WTC11 (cell line): ENCODE results near the gene PHKB. TPM values are rescaled to one million over a fixed set of nuclear protein-coding genes. Genes with fewer than 3 reads are reported as not detected.
"Not testable (repeated sequence)": the region's sequence is repeated elsewhere in the genome, so short reads cannot be mapped to it uniquely, and the experiment has no call there.

Experiments used
- ATAC-seq: fragments of 200-7000 bp; cut with Tn5 transposase; 2 replicates; pipeline ENCODE4 v1.10.0; 2021; ENCODE audit warnings: mild to moderate bottlenecking, moderate library complexity
- CTCF ChIA-PET: fragments of 300-600 bp; sonication (Branson Sonifier 250); formaldehyde crosslinking; loops from one replicate; lab custom pipeline; 2021; ENCODE audit warnings: antibody characterized with exemption; lab: Charles Lee
- POLR2A ChIA-PET: fragments of 350-600 bp; sonication (Branson Sonifier 250); formaldehyde crosslinking; loops from one replicate; lab custom pipeline; 2021; ENCODE audit warnings: antibody characterized with exemption; lab: Charles Lee
- DNase-seq: peaks from one replicate; pipeline ENCODE4 v3.0.0; 2021; ENCODE audit warnings: low spot score
- H3K27ac Mint-ChIP-seq: 2 replicates; pipeline ENCODE4 v1.8.0; 2021; ENCODE audit warnings: mixed read lengths
- H3K27me3 Mint-ChIP-seq: 2 replicates; pipeline ENCODE4 v1.8.0; 2021; ENCODE audit warnings: low read depth, mild to moderate bottlenecking, moderate library complexity, mixed read lengths
- H3K36me3 Mint-ChIP-seq: 2 replicates; pipeline ENCODE4 v1.8.0; 2021; ENCODE audit warnings: mixed read lengths
- H3K4me1 Mint-ChIP-seq: 2 replicates; pipeline ENCODE4 v1.8.0; 2022; ENCODE audit warnings: mixed read lengths
- H3K4me3 Mint-ChIP-seq: 2 replicates; pipeline ENCODE4 v1.8.0; 2021; ENCODE audit warnings: mild to moderate bottlenecking, moderate library complexity, mixed read lengths
- H3K9me3 Mint-ChIP-seq: 2 replicates; pipeline ENCODE4 v1.8.0; 2021; ENCODE audit warnings: mixed read lengths
- ARID4B ChIP-seq: sonication (generic); formaldehyde crosslinking; IDR thresholded peaks from 2 replicates; pipeline ENCODE4 v1.8.0; 2023; ENCODE audit warnings: missing genetic modification reagents, mild to moderate bottlenecking, borderline replicate concordance
- CBFB ChIP-seq: sonication (generic); formaldehyde crosslinking; IDR thresholded peaks from 2 replicates; pipeline ENCODE4 v1.8.1; 2022; ENCODE audit warnings: mild to moderate bottlenecking, low read depth, missing genetic modification reagents
- CREM ChIP-seq: sonication (generic); formaldehyde crosslinking; IDR thresholded peaks from 2 replicates; pipeline ENCODE4 v1.8.1; 2022; ENCODE audit warnings: mild to moderate bottlenecking, missing genetic modification reagents, moderate library complexity
- ETV6 ChIP-seq: sonication (generic); formaldehyde crosslinking; IDR thresholded peaks from 2 replicates; pipeline ENCODE4 v1.8.1; 2022; ENCODE audit warnings: mild to moderate bottlenecking, missing genetic modification reagents
- FOXP1 ChIP-seq: sonication (generic); formaldehyde crosslinking; IDR thresholded peaks from 2 replicates; pipeline ENCODE4 v1.8.0; 2022; ENCODE audit warnings: missing genetic modification reagents, mild to moderate bottlenecking, moderate library complexity, borderline replicate concordance
- GRHL2 ChIP-seq: fragments of 250-450 bp; sonication (Bioruptor Pico); IDR thresholded peaks from 2 replicates; pipeline ENCODE4 v1.8.0; 2022; ENCODE audit warnings: mild to moderate bottlenecking, moderate library complexity; ENCODE audit not compliant: insufficient replicate concordance, severe bottlenecking
- JAZF1 ChIP-seq: fragments of 250-450 bp; sonication (Bioruptor Pico); IDR thresholded peaks from 2 replicates; pipeline ENCODE4 v1.9.0; 2021; ENCODE audit warnings: moderate library complexity, mild to moderate bottlenecking, inconsistent platforms
- MYBL2 ChIP-seq: sonication (generic); formaldehyde crosslinking; IDR thresholded peaks from 2 replicates; pipeline ENCODE4 v1.8.1; 2023; ENCODE audit warnings: mild to moderate bottlenecking, moderate library complexity, missing genetic modification reagents
- NR3C1 ChIP-seq: sonication (generic); formaldehyde crosslinking; conservative IDR thresholded peaks from 2 replicates; pipeline ENCODE4 v1.8.1; 2023; ENCODE audit warnings: low read depth, mild to moderate bottlenecking, missing genetic modification reagents
- RORB ChIP-seq: fragments of 250-450 bp; sonication (Bioruptor Pico); IDR thresholded peaks from 2 replicates; pipeline ENCODE4 v1.9.0; 2021; ENCODE audit warnings: mild to moderate bottlenecking
- TP53 ChIP-seq: sonication (generic); formaldehyde crosslinking; IDR thresholded peaks from 2 replicates; pipeline ENCODE4 v1.8.1; 2023; ENCODE audit warnings: mild to moderate bottlenecking, missing genetic modification reagents
- ZBTB43 ChIP-seq: sonication (generic); formaldehyde crosslinking; IDR thresholded peaks from 2 replicates; pipeline ENCODE4 v1.8.1; 2023; ENCODE audit warnings: mild to moderate bottlenecking, missing genetic modification reagents
- ZNF138 ChIP-seq: sonication (generic); formaldehyde crosslinking; conservative IDR thresholded peaks from 2 replicates; pipeline ENCODE4 v1.8.1; 2022; ENCODE audit warnings: mild to moderate bottlenecking, moderate library complexity, missing genetic modification reagents
- ZNF219 ChIP-seq: sonication (generic); formaldehyde crosslinking; IDR thresholded peaks from 2 replicates; pipeline ENCODE4 v1.8.0; 2023; ENCODE audit warnings: missing genetic modification reagents, mild to moderate bottlenecking, borderline replicate concordance
- ZNF232 ChIP-seq: sonication (generic); formaldehyde crosslinking; IDR thresholded peaks from 2 replicates; pipeline ENCODE4 v1.8.0; 2022; ENCODE audit warnings: mild to moderate bottlenecking, missing genetic modification reagents
- ZNF396 ChIP-seq: fragments of 250-450 bp; sonication (Bioruptor Pico); IDR thresholded peaks from 2 replicates; pipeline ENCODE4 v1.8.0; 2021; ENCODE audit warnings: mild to moderate bottlenecking, moderate library complexity, borderline replicate concordance
- total RNA-seq: library from RNA; stranded (reverse); gene quantifications from 3 replicates; pipeline ENCODE4 v1.2.3, GENCODE V29; 2021
- TF ChIP-seq, protein P1 (sequence below): fragments of 250-450 bp; sonication (Bioruptor Pico); conservative IDR thresholded peaks from 2 replicates; pipeline ENCODE4 v1.9.0; 2021; ENCODE audit warnings: mild to moderate bottlenecking
- TF ChIP-seq, protein P2 (sequence below): sonication (generic); formaldehyde crosslinking; IDR thresholded peaks from 2 replicates; pipeline ENCODE4 v1.8.1; 2022; ENCODE audit warnings: mild to moderate bottlenecking, missing genetic modification reagents, moderate library complexity, borderline replicate concordance
- TF ChIP-seq, protein P3 (sequence below): sonication (generic); formaldehyde crosslinking; IDR thresholded peaks from 2 replicates; pipeline ENCODE4 v1.8.1; 2023; ENCODE audit warnings: mild to moderate bottlenecking, missing genetic modification reagents, borderline replicate concordance
- TF ChIP-seq, protein P4 (sequence below): sonication (generic); formaldehyde crosslinking; IDR thresholded peaks from 2 replicates; pipeline ENCODE4 v1.8.0; 2022; ENCODE audit warnings: mild to moderate bottlenecking, missing genetic modification reagents

The PHKB gene
- total RNA-seq, 1 experiment from 2014 or later: 43.9 TPM

DNA sequence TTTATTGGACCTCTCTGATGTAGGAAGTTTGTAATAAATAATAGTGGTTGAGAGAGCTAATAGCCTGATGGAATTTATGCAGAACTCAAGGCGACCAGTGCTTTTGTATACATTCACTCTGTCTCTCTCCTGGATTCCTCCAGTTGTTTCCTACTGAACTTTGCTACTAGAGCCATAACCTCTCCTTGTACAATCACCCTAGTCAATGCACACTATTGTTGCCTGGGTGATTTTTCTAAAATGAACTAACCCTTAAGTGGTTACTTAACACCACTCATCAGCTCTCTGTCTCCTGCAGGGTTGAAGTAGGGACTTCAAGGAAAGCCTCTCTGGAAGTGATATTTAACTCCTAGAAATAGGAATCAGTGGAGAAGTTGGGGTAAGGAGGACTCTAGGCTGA, 9.7 kb downstream of the PHKB start (continued):
- TF ChIP-seq, protein P1, sequence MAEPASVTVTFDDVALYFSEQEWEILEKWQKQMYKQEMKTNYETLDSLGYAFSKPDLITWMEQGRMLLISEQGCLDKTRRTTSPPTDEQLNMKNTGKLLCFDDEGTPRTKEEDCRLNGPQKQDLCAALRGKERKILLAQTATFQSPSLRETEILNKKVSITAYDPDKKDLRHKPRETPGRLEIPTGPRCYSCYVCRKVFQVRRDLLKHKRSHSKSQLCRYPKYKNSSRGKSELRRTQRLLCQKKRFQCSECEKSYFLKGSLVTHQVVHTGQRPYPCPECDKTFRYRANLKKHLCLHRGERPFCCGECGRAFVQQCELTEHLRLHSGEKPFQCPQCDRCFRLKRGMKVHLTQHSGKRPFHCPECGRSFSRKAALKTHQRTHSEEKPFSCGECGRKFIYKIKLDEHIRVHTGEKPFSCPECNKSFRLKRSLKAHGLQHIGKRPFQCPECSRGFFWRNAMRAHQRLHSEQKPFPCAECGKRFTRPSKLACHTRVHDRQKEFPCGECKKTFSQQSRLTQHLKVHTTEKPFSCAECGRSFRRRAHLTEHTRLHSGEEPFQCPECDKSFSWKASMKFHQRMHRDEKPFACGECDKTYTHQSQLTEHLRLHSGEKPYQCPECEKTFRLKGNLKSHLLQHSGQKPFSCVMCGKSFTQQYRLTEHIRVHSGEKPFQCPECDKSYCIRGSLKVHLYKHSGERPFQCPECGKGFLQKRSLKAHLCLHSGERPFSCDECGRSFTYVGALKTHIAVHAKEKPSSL (CRISPR knock-in tag): no peak
- no peak for TF ChIP-seq ZNF219 (CRISPR knock-in tag)
- TF ChIP-seq, all 79 proteins: peak for 0

- H3K4me1 Mint-ChIP-seq, DNase-seq, H3K27me3 Mint-ChIP-seq, H3K36me3 Mint-ChIP-seq, CTCF ChIA-PET, H3K4me3 Mint-ChIP-seq, POLR2A ChIA-PET, H3K9me3 Mint-ChIP-seq, ATAC-seq, H3K27ac Mint-ChIP-seq: not testable (repeated sequence)
Measured at GRCh38 chr16:47473004-47473403, 11.9 kb downstream of the PHKB start.

GRCh38 chr16:47473792-47474191, 12.7 kb downstream of the PHKB start:
- Mint-ChIP-seq H3K27me3 (no peaks in the 10 kb centered on the region), H3K4me1 (peaks cover 4% of the 10 kb centered on the region), H3K27ac (no peak overlapping the region), H3K4me3 (no peak overlapping the region), H3K36me3 (no peaks in the 10 kb centered on the region), H3K9me3 (no peaks in the 10 kb centered on the region)
- ChIA-PET CTCF (no interaction called here), POLR2A (no interaction called here)
- DNase-seq (no peak), ATAC-seq (no peak)
- TF ChIP-seq MYBL2 (CRISPR knock-in tag) (no peak), ZBTB43 (CRISPR knock-in tag) (no peak), FOXP1 (no peak), RORB (CRISPR knock-in tag) (no peak), NR3C1 (no peak), TP53 (no peak), ZNF232 (CRISPR knock-in tag) (no peak), CBFB (CRISPR knock-in tag) (no peak), CREM (CRISPR knock-in tag) (no peak), JAZF1 (CRISPR knock-in tag) (no peak), ARID4B (CRISPR knock-in tag) (no peak), ETV6 (CRISPR knock-in tag) (no peak), ZNF138 (no peak), GRHL2 (CRISPR knock-in tag) (no peak), ZNF396 (CRISPR knock-in tag) (no peak)
- TF ChIP-seq, protein P2, sequence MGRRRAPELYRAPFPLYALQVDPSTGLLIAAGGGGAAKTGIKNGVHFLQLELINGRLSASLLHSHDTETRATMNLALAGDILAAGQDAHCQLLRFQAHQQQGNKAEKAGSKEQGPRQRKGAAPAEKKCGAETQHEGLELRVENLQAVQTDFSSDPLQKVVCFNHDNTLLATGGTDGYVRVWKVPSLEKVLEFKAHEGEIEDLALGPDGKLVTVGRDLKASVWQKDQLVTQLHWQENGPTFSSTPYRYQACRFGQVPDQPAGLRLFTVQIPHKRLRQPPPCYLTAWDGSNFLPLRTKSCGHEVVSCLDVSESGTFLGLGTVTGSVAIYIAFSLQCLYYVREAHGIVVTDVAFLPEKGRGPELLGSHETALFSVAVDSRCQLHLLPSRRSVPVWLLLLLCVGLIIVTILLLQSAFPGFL (CRISPR knock-in tag): no peak
- TF ChIP-seq, protein P3, sequence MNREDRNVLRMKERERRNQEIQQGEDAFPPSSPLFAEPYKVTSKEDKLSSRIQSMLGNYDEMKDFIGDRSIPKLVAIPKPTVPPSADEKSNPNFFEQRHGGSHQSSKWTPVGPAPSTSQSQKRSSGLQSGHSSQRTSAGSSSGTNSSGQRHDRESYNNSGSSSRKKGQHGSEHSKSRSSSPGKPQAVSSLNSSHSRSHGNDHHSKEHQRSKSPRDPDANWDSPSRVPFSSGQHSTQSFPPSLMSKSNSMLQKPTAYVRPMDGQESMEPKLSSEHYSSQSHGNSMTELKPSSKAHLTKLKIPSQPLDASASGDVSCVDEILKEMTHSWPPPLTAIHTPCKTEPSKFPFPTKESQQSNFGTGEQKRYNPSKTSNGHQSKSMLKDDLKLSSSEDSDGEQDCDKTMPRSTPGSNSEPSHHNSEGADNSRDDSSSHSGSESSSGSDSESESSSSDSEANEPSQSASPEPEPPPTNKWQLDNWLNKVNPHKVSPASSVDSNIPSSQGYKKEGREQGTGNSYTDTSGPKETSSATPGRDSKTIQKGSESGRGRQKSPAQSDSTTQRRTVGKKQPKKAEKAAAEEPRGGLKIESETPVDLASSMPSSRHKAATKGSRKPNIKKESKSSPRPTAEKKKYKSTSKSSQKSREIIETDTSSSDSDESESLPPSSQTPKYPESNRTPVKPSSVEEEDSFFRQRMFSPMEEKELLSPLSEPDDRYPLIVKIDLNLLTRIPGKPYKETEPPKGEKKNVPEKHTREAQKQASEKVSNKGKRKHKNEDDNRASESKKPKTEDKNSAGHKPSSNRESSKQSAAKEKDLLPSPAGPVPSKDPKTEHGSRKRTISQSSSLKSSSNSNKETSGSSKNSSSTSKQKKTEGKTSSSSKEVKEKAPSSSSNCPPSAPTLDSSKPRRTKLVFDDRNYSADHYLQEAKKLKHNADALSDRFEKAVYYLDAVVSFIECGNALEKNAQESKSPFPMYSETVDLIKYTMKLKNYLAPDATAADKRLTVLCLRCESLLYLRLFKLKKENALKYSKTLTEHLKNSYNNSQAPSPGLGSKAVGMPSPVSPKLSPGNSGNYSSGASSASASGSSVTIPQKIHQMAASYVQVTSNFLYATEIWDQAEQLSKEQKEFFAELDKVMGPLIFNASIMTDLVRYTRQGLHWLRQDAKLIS: no peak
- TF ChIP-seq, protein P4, sequence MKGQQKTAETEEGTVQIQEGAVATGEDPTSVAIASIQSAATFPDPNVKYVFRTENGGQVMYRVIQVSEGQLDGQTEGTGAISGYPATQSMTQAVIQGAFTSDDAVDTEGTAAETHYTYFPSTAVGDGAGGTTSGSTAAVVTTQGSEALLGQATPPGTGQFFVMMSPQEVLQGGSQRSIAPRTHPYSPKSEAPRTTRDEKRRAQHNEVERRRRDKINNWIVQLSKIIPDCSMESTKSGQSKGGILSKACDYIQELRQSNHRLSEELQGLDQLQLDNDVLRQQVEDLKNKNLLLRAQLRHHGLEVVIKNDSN (CRISPR knock-in tag): no peak
